Fibroblast of skin of right biceps (primary cell): ENCODE measurements around the gene TMEM252.

ENCODE experiments used
- DNase-seq: peaks from one replicate; pipeline ENCODE4 v3.0.0-alpha.2; 2013

Gene TMEM252, protein sequence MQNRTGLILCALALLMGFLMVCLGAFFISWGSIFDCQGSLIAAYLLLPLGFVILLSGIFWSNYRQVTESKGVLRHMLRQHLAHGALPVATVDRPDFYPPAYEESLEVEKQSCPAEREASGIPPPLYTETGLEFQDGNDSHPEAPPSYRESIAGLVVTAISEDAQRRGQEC

DNA sequence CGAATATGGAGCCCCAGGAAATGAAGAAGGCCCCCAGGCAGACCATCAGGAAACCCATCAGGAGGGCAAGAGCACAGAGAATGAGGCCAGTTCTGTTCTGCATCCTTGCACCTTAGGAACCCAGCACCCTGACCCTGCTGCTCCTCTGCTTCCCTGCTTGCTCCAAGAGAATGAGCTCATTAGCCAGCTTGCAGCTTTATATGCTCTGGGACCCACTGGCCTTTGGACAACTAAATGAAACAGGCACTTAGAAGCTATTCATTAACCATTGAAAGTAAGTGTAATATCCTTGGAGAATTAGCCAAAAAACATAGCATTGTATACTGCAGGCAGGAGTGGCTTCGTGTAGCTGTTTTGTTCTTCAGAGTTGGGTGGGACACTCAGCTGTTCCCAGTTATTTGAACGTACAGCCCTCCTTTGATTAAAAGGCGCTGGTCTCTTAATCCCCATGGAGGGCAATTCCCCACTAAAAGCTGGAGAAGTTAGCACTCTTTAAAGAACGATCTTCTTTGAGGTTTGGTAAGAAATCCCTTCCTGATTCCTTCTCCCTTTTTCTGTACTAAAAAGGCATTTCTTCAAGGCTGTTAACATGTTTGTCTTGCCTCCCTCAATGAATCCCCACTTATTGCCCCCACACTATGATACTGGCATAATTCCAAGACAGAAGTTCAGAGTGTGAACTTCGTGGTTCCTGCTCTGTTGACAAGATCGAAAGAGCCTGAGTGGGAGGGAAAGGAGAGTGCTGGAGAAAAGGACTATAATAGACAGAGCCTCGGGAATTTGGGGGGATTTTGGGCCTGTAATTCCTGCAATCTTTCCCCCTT, at the start of gene TMEM252:
Gene TMEM252 (minus strand): TSS at position 172 of the 824 bp plus-strand sequence. CDS start 69 bp downstream, at position 103.
- DNase-seq = no peak

DNA sequence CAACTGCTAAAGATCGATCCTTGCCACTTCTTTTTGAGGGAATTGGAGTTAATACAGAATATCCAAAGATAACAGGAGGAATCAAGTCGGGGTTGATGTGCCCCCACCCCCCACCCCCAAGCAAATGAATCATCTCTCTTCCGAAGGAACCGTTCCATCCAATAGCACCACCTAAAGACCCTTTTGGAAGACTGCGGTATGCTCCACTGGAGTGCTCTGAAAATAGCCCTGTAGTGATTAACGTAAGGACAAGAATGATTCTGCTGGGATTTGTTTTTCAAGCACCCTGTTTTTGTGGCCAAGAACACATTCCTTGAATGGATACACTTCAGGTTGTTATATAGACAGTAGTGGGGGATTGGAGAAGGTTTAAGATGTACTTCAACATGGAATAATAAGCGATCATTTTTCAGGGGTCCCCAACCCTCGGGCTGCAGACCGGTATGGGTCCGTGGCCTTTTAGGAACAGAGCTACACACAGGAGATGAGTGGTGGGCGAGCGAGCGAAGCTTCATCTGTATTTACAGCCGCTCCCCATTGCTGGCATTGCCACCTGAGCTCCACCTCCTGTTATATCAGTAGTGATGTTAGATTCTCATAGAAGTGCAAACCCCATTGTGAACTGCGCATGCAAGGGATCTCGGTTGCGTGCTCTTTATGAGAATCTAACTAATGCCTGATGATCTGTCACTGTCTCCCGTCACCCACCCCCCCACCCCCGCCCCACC, 44.5 kb upstream of the TMEM252 start:
- DNase-seq = no peak

DNA sequence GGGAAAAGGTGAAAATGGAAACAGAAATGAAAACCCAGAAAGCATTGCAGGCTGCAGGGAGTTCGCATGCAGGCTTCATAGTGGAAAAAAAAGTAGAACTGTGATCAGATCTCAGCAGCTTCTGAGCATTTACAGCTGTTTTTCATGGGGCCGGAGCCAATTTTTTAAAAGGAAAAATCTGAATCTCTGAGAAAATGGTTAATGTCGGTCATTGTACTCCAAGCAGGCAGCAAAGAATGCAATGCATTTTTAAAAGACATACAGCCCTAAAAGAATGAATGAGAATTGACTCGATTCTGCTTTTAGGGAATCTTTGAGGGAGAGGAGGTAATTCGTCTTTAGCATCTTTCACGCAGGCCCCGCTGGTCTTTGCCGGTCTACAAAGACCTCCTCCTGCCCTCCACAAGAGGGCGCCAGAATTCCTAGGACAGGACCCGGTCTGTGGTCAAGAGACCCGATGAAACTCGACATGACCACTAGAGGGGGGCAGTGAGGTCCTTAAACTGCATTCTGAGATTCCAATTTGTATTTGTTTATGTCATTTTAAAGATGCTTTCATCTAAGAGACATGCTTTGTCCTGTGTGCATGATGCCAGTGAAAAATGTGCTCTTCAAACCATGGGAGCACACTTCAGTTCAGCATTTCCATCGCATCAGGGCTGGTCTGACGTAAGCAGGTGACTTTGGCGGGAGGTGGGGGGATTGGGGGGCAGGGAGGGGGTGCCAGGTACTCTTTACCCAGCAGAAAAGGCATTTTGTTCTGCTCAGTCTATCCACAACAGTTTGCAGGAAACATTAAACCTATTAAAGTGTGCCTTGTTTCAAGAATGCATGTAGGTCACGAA, 43.7 kb upstream of the TMEM252 start:
- DNase-seq = peak; percentile 81

DNA sequence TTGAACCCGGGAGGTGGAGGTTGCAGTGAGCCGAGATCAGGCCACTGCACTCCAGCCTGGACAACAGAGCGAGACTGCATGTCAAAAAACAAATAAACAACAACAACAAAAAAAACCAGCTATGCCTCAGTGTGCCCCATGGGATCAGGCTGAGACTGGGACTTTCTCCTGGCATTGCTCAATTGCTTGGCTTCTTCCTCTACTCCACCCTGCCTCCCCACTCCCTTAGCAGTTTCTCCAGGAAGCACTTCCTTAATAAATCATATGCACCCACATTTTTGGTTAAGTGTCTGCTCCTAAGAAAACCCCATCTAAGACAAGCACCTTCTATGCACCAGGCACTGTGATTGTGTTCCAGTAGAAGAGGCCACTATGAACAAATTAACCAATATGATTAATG, 41.0 kb upstream of the TMEM252 start:
- no peak for DNase-seq

DNA sequence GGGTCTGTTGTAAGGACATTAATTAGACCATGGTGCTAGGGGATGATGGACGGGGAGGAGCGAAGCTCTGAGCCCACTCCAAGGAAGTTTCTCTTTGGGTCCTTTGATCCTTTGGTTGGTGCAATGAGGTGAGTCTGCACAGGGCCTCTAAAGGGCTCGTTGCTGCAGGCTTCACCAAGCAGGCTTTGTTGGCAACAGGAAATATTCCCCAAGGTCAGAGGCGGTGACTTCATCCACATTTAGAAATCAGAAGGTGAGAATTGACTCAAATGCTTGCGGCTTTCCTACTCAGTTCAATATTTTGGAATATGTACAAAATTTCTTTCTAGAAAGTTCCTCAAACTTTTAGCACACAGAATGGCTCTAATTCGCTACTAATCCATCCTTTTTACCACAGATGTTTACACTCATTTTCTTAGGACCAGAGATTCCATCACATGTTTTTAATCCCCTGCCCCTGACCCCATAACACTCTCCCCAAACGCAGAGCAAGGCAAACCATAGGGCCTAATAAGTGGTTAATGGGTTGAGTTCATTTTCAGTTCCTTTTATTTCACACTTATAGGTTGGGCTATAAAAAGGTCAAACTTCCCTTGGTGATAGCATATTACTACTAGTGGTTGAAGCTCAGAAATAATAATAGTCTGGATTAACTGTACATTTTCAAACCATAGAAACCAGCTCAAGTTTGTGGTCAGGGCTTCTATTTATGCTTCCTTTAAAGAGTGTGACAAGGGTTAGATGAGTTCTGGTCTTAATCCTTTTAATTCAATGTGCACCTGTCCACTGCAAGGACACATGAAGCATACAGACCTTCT, 37.3 kb upstream of the TMEM252 start:
- no peak for DNase-seq

DNA sequence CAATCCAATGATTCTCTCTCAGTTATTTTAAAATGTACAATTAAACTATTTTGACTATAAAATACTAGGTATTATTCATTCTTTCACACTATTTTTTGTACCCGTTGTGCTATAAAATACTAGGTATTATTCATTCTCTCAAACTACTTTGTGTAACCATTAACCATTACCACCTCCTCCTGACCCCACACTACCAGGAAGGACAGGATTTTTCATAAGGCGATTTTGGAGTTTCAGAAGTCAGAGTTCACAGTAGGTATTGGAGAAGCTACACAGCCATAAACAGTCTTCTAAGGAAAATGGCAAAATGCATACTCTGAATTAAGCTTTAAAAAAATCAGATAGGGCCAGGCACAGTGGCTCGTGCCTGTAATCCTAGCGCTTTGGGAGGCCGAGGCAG, 35.1 kb upstream of the TMEM252 start:
- DNase-seq = no peak

DNA sequence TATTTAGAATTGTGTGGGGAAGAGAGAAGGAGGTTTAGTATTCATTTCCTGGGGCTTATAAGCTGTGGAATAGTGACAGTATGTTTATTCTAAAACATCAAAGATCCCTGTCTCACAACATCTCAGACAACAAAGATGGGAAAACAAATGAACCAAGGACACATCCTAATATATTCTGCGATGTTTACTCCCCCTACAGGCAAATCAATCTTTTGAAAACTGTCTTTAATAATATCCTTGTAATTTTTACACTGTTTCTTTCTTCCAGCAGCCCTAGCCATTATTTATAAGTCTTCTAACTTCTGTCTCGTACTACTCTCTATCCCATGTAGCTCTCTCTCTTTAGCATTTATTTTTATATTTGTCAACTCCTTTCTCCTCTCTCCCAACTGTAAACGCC, 33.5 kb upstream of the TMEM252 start:
- DNase-seq = no peak

DNA sequence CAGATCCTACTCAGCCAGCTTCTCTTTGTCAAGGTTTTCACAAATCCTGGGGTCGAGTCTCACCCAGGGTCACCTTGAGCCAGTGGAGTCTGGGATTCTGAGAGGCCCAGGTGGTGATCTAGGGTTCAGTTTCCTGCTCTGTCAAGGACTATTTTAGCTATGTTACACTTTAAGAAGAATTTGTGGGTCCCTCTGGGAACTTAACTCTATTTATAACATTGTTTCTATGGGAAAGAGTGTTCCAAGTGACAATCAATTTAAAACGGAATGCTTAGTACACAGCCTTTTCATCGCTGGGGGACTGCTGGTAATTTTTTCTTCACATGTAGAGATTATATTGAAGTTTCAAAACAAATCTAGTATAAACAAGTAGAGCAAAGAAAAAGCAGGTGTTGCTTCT, 26.9 kb upstream of the TMEM252 start:
- DNase-seq = no peak

DNA sequence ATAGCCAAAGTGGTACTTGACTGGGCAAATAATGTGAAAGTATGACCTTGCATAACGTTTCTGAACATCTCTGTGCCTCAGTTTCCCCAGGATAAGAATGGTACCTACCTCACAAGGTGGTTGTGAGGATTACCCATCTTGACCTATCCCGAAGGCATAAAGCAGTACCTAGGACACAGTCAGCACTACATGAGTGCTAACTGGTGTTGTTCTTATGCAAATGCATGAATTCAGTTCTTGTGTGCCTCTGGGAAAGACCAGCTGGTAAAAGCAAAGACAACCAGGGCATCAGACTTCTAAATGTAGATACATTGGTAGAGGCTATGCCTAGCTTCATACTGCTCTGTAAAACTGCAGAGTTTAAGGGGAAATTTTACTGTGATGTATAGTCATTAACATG, 21.8 kb upstream of the TMEM252 start:
- no peak for DNase-seq

DNA sequence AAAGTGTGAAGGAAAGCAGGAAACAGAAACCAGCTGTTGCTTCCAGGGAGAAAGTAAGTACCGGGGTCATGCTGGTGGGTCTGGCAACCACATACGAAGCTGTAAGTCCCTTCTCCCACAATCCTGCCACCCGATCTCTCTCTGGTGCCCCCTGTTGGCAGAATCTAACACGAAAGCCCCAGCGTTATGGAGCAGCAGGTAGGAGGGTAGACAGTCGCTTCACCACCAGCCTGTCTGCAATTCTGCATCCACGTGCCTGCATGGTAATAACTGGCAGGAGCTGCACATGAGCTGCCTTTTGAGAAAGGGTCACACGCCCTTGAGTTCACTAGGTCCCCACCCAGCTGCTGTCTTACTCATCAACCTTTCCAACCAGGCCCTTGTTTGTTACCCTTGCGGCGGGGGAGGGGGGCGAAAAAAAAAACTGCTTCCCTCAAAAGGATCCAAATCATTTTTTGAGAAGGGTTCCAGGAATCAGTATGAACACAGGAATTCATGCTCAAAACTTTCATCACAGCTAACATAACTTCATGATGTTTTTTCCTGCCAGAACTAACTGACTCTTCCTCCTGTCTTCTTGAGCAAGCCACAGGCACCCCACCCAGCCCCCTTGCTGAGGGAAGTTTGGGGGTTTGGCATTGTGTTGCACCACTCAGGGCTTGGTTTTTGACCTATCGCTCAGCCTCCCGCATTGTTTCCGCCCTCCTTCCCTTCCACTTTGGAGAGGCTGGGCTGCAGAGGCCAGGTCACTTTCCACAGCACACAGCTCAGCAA, 19.6 kb upstream of the TMEM252 start:
- DNase-seq = peak; percentile 5

DNA sequence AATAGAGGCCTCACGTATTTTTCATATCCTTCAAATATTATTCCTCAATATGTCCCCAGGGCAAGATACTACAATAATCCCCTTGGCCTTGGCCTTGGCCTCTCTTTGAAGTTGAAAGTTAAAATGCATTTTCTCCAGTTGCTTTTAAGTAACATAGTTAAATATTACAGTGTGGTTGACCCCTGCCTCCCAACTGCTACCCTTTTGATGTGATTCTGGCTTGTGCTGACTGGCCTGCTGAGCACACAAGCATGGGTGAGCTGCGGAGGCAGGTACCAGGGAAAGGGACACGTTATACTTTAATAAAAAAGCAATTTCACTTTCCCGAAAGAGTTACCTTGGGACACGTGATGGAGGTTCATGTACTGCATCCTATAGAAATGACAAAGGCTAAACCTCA, 17.9 kb upstream of the TMEM252 start:
- no peak for DNase-seq

DNA sequence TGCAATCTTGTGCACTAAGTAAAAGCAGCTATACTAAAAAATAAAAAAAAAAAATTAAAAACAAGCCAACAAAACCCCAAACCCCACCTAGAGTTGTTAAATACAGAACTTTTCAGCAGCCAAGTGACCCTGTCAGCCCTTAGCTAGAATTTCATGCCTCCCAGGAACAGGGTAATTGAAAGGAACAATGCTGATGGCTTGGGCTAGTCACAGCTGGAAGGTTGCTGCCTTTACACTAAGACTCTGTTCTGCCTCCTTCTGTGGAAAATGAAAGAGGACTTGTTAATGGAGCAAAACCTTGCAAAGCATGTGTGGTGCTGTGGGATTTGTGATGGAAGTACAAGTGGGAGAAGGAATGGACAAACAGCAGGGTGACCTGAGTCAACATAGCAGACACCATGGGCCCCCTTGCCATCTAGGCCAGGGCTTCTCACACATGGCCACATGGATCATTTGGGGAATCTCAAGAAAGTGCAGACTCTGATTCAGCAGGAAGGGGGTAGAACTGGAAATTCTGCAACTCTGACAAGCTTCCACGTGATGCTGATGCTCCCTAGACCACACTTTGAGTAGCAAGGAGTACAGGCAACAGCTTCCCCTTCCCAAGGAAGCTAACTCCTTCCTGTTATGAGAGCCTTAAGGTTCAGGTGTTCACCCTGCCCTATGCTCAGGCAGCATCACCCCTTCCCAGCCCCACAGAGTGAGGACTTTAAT, 14.9 kb upstream of the TMEM252 start:
- no peak for DNase-seq

DNA sequence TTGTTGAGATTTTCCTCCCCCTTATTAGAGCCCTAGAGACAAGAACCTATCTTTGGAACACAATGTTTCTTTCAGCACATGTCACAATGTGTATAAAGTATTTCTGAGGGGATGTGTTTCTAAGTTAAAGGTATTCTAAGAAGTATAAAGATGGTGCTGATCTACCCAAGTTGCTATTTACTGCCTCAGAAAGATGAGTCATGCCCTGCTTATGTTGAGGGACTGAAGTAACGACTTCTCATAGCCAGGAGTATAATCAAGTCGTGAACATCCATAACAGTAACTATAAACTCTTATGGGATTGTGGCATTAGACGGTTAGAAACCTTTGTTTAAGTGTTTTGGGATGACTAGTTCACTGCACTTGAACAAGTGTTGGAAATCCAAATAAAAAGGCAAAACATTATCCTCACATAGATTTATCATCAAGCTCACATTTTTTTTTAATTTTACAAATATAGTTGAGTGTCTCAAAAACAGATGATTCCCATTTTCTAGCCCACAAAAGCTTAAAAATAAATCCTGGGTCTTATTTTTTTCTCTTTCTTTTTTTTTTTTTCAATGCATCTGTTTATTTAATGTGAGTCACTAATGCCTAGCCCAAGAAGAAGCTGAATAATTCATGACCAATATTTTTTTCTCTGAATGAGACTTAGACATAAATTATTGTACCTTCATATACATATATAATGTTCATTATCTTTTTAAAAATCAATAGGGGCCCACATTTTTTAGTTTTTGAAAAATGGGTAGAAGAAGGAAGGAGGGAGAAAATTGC, 12.2 kb upstream of the TMEM252 start:
- peak; percentile 33 for DNase-seq

DNA sequence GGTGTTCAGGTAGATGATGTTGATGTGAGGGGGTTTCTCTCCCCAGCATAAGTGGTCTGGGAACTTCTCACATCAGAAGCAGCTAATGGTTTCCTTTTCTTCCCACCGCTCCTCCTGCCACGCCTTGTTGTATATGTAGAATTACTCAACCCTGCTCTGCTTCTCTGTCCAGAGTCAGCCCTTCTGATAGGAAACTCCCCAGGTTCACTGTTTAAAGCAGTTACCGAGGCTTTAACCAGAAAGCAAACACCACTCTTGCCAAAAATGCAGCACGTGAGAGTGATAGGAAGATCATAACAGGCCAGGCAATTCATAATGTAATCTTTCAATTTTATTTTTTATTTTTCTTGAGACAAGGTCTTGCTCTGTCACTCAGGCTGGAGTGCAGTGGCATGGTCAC, 10.5 kb upstream of the TMEM252 start:
- DNase-seq = no peak

DNA sequence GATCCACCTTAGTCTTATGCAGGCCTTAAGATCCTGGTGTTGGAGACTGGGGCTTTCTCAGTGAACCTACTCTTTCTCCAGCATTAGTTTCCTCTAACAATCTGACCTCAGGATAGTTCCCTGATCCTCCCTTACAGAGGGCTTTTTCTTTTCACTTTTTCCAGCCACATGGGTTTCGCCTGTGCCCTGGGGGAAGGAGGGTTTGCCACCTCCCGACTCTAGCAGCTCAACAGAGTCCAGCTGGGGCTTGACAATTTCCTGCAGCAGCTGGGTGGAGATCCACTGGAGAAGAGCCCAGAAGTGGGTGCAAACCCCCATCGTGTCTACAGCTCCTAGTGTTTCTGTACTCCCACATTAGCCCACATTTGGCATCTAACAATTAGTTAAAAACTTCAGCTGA, 7.6 kb upstream of the TMEM252 start:
- DNase-seq = no peak

DNA sequence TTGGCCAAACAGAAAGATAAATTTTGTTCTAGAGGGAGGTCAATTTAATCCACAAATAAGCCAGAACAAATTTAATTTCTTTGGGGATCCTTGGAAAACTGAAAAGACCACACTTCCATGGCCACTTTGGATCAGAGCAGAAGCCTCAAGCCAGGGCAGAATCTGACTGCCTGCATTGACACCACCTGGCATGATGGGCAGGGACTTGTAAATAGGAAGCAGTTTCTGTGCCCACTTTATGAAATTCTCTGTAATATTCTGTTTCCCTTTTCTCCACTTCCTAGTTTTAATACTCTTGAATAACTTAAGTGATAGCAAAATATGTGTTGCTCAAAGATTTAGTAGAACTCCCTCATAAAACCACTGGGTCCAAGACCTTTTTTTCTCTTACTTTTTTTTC, 6.7 kb upstream of the TMEM252 start:
- DNase-seq = no peak

DNA sequence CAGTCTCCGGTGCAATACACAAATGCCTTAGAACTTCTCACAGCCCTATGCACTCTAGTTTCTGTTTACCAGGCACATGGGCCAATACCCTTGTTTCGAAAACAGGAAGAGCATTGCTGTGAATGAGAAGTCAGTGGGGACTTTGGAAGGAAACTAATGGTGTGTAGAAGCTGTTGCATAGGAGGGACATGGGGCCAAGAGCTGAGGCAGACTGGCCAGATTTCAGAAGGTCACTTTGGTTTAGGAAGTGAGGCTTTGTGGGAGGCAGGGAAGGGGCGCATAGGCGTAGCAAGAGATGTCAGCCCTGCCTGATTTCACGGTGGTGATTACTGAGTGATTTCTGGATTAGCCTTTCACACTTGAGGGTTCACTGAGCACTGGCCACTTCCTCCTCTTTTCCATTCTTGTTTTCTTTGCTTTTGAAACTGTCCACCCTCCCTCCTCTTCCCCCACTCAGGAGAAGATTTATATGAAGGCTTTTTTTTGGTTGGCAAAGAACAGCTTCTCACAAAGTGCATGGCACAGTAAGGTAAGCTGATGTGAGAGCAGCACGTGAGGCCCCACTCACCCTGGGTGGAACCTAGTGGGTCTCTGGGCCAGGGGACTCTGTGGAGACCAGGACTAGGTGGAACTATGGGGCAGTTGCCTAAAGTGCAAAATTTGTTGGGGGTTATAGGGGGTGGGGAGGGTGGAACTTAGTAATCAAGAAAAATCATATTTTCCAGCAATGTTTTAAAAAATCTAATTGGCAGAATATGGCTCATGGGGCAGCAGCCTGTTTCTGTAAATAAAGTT, 6.1 kb upstream of the TMEM252 start:
- no peak for DNase-seq

DNA sequence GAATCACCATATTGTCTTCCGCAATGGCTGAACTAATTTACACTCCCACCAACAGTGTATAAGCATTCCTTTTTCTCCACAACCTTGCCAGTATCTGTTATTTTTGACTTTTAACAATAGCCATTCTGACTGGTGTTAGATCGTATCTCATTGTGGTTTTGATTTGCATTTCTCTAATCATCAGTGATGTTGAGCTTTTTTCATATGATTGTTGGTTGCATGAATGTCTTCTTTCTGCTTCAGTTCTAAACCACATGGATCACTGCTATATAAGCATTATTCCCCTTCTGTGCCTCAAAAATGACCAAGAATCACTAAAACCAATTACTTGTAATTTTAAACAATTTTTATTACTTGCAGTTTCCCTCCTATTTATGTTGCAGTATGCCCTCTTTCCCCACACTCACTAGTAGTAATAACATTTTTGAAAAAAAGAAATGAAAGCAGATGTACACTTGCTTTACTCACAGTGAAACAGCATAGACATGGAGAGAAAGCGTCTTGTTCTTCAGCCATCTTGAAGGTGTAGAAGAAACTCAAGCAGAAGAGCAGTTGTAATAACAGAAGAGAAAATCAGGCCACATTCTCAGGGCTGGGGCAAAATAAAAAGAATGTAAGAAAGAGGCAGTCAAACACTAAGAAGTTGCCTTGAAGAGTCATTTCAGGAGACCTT, 4.5 kb upstream of the TMEM252 start:
- no peak for DNase-seq
